RWPE1 (cell line): ENCODE measurements around the gene TCEANC.
"Not testable (repeated sequence)": the region's sequence is repeated elsewhere in the genome, so short reads cannot be mapped to it uniquely, and the experiment has no call there.

Experiments used
- CTCF ChIA-PET: fragments of 350-600 bp; sonication (Branson Sonifier 250); formaldehyde crosslinking; extraction: SDS; loops from one replicate; lab custom pipeline; 2021; lab: Yijun Ruan, JAX
- POLR2A ChIA-PET: fragments of 400-600 bp; formaldehyde crosslinking; extraction: SDS; loops from one replicate; lab custom pipeline; 2020; ENCODE audit warnings: antibody characterized with exemption; ENCODE audit not compliant: low non-redundant PET; lab: Yijun Ruan, JAX
- DNase-seq: peaks from one replicate; pipeline ENCODE4 v3.0.0; 2012; ENCODE audit warnings: low spot score
- H3K27ac ChIP-seq: fragments of 450-650 bp; 2 replicates; pipeline ENCODE4 v1.5.1; 2017
- CTCF ChIP-seq: fragments of 450-650 bp; conservative IDR thresholded peaks from 2 replicates; pipeline ENCODE4 v1.5.1; 2017; ENCODE audit warnings: low read depth, mild to moderate bottlenecking

TCEANC gene

GRCh38 chrX:13664020-13664419, 11.1 kb downstream of the TCEANC start:
- CTCF ChIA-PET, result no interaction called here
- no peak overlapping the region for H3K27ac ChIP-seq
- POLR2A ChIA-PET, result no interaction called here

DNA sequence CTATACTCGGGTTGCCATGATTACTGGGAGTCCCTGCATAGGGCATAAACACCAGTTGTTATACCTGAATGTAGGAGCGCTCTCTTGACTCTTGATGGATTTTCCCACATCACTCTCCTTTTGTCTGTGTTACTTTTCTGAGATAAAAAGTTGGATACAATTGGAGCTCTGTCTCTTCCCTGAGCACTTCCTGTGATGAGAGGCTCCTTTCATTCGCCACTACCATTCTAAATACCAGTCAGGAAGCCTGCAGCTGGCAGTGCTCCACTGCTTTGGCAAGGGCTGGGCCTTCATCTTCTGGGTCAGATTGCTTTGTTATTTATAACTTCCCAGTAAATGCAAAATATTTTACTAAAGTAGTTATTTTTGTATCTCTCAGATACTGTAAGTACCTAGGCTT, 13.9 kb downstream of the TCEANC start:
- DNase-seq, result no peak
- ChIA-PET CTCF (no interaction called here), POLR2A (interaction anchor here (0.6 kb wide), 1 partner anchor 875 kb away, joined by 3 read pairs; the partner anchor contains the start of gene PRPS2)
- TF ChIP-seq CTCF, result no peak
- H3K27ac ChIP-seq, result no peak overlapping the region

More at GRCh38 chrX:13664020-13664419, 11.1 kb downstream of the TCEANC start:
- TF ChIP-seq CTCF, result no peak
- DNase-seq, result no peak

GRCh38 chrX:13667919-13668318, 15.0 kb downstream of the TCEANC start:
- ChIA-PET CTCF (no interaction called here), POLR2A (no interaction called here)
- no peak for TF ChIP-seq CTCF
- no peak for DNase-seq
- H3K27ac ChIP-seq, result no peak overlapping the region

DNA sequence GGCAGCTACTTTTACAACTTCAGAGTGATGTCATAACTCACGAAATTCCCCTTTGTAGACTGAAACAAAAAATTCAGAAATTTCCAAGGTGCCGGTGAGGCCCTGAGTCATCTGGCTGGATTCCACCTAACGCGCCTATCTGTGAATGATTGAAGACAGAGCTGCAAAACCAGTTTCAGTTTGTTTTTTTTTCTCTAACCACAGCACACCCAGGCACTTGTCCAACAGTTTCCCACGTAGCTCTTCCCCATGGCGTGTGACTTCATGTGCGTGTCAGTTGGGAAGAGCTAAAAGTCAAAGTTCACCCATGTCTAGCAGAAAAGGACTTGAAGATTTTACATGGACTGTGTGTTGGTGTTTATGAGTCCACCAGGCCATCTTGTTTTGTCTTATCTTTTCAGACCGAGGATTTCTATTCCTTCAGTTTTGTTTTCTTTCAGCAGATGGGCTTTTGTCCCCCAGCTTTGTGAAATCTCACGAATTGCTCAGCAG, 16.4 kb downstream of the TCEANC start:
- H3K27ac ChIP-seq, result peak overlapping the region; percentile 72
- CTCF ChIA-PET, result no interaction called here
- peak; percentile 69 for DNase-seq
- POLR2A ChIA-PET, result no interaction called here
- no peak for TF ChIP-seq CTCF

DNA sequence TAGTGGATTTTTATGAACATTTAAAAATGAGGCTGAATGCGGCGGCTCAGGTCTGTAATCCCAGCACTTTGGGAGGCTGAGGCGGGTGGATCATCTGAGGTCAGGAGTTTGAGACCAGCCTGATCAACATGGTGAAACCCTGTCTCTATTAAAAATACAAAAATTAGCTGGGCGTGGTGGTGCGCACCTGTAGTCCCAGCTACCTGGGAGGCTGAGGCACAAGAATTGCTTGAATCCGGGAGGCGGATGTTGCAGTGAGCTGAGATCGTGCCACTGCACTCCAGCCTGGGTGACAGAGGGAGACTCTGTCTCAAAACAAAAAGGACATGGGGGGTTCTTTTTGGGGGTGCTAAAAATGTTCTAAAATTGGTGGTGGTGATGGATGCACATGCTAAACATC, 16.8 kb downstream of the TCEANC start:
- CTCF ChIA-PET, POLR2A ChIA-PET, DNase-seq: not testable (repeated sequence)
- H3K27ac ChIP-seq, result peak overlapping the region; percentile 72

DNA sequence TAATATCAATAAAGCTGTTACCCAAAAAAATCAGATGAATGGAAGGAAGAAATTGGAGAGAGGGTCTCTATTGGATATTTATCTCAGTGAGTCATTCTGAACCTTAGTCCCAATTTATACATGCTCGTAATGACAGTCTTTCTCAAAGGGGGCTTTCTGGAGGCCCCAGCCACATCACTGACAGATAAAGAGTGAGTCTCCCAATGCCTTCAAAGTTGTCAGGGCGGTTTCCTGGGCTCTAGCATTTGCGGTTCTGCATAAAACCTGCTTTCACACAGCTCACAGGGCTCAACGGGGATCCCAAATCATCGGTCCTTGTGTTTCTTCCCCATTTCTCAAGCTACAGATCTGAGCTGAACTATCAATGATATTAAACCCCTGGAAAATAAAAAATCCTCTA, 17.3 kb downstream of the TCEANC start:
- no peak for TF ChIP-seq CTCF
- ChIA-PET POLR2A (no interaction called here), CTCF (no interaction called here)
- DNase-seq, result no peak
- no peak overlapping the region for H3K27ac ChIP-seq

GRCh38 chrX:13673016-13673415, 20.1 kb downstream of the TCEANC start:
- POLR2A ChIA-PET, result interaction anchor here (0.5 kb wide), 1 partner anchor 697 kb away, joined by 5 read pairs; no protein-coding TSS in a partner anchor
- no peak overlapping the region for H3K27ac ChIP-seq
- TF ChIP-seq CTCF, result no peak
- no peak for DNase-seq
- CTCF ChIA-PET, result no interaction called here
